GM19043 (cell line): ENCODE data around the gene TENT4A.

Experiments used
- ATAC-seq: cut with Tn5 transposase; IDR thresholded peaks from one replicate; pipeline ENCODE4 v1.9.1; 2021; ENCODE audit warnings: low read depth; ENCODE audit not compliant: unreplicated experiment

The TENT4A gene

GRCh38 chr5:6716629-6717149 is 3.5 kb downstream of the TENT4A start:
- no peak for ATAC-seq

- ATAC-seq, result no peak
These were observed 4.0 kb downstream of the TENT4A start for GRCh38 chr5:6717247-6717646.

- ATAC-seq, result no peak
These were observed 4.5 kb downstream of the TENT4A start for GRCh38 chr5:6717687-6718086.

GRCh38 chr5:6718161-6718681 is 5.0 kb downstream of the TENT4A start:
- ATAC-seq, result no peak

- no peak for ATAC-seq
These were observed 5.5 kb downstream of the TENT4A start for GRCh38 chr5:6718718-6719117.

DNA sequence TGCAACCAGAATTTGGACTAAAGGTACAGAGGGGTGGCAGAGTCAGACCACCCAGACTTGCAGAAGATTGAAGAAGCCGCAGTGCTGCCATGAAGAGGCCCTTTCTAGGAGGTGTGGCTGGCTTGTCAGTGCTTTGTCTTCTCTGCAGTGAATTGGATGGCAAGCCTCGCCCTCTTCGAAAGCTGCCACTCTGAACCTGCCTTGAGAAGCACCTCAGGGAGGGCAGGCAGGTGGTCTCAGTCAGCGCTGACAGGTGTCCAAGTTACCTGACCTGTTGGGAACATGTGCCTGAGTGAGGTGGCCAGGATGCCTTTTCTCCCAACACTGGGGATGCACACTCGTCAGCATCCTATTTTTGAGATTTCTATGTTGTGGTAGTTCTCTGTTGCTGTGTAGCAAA is 6.2 kb downstream of the TENT4A start:
- ATAC-seq, result no peak

DNA sequence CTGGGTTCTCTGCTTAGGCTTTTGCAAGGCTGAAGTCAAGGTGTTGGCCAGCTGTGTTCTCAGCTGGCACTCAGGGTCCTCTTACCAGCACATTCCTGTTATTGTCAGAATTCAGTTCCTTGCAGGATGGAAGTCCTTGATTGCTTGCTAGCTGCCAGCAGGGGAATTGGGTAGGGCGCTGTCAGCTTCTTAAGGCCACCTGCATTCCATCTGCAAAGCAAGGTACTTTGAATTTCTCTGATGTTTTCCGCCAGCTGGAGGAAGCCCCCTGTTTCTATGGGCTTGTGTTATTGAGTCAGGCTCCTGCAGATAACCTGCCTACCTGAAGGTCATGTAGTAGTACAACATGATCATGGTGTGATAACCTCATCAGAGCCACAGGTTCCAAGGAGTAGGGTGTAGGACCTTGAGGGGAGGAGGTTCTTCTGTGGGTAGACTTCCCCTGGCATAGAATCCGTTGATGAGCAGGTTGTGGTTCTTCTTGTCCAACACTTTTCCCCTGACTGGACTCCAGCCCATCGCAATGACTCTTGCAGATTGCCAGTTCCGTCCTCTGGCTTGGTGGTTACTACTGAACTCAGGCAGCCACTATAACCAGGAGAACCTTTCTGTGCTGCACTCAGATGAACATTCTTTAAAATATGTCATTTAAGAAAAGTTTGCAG is 6.8 kb downstream of the TENT4A start:
- no peak for ATAC-seq

DNA sequence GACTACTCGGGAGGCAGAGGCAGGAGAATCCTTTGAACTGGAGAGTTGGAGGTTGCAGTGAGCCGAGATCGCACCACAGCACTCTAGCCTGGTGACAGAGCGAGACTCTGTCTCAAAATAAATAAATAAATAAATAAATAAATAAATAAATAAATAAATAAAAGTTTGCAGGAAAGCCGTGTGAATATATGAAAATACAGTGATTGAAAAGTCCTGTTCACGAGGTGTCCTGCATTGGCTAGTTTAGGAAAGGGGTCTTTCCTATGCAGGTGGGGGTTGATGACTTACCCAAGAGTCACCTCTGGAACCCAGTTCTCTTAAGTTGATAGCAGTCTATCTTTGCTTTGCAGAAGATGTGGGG is 7.3 kb downstream of the TENT4A start:
- no peak for ATAC-seq

DNA sequence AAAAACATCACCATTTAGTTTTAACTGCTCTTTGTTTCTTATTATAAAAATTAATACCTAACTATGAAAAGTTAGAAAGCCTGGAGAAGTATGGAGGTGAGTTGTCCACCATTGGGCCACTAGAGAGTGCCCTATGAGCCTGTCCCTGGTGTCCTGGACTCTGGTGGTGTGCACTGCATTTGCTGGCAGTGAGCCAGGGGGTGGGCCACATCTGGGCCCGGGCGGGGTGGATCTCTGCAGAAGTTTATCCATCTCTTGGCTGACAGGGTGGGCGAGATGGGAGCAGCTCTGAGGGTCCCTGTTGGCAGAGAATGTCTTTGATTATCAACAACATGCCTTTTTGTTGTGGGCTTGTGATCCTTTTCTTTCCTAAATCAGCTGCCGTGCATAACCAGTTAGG is 8.2 kb downstream of the TENT4A start:
- ATAC-seq, result no peak

- ATAC-seq, result peak; percentile 47
These were observed 8.8 kb downstream of the TENT4A start for GRCh38 chr5:6722015-6722414.

GRCh38 chr5:6723122-6723815 is 10.0 kb downstream of the TENT4A start:
- no peak for ATAC-seq

DNA sequence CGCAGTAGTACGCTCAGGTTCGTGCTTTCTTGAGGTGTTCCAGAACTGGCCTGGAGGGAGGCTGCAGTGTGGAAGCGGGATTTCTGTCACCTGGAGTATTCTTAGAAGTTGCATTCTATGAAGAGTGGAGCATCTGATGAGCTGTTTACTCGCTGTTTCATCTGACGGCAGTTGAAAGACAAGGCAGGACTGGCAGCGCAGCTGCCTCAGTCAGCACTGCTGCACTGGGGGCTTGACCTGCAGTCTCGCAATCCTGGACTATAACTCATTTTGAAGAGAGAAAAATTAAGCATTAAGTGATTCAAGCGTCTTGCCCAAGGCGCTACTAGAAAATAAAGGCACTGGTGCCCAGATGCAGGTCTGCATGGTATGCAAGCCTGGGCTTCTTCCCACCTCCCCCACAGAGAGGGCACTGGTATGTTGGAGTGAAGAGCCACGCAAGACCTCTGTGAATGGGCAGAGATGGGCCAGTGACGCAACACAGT is 10.6 kb downstream of the TENT4A start:
- no peak for ATAC-seq

DNA sequence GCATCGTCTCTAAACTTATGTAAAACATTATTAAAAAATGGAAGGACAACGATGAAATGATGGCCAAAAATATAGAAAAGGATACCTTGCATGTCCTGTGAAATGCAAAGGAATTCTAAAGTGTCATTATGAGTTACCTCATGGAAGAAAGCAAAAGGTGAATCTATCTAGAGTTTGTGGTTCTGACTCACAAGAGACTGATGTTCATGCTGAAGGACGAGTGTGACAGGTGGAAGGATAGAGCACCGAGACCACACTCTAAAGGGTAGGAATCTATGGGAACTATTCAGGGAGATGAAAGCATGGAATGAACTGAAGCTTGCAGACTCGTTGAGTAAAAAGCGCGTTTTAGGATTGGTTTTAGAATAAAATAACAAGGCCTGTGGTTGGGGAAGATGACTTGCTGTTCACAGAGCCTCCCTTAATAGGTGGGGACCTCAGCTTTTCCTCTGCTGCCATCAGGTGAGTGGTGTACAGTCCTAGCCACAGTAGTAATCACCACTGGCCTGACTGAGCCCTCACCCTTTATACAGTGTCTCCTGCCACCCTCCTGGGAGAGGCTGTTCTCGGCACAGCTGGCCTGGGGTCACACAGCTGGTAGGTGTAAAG is 11.2 kb downstream of the TENT4A start:
- no peak for ATAC-seq

- ATAC-seq, result no peak
These were observed 12.2 kb downstream of the TENT4A start for GRCh38 chr5:6725421-6725820.

GRCh38 chr5:6726006-6726405 is 12.8 kb downstream of the TENT4A start:
- no peak for ATAC-seq

- ATAC-seq, result no peak
These were observed 14.0 kb downstream of the TENT4A start for GRCh38 chr5:6727231-6727630.

GRCh38 chr5:6728011-6728794 is 15.0 kb downstream of the TENT4A start:
- ATAC-seq, result peak; percentile 85

GRCh38 chr5:6728795-6729183 is 15.6 kb downstream of the TENT4A start:
- ATAC-seq, result no peak

- no peak for ATAC-seq
These were observed 16.4 kb downstream of the TENT4A start for GRCh38 chr5:6729386-6730310.

DNA sequence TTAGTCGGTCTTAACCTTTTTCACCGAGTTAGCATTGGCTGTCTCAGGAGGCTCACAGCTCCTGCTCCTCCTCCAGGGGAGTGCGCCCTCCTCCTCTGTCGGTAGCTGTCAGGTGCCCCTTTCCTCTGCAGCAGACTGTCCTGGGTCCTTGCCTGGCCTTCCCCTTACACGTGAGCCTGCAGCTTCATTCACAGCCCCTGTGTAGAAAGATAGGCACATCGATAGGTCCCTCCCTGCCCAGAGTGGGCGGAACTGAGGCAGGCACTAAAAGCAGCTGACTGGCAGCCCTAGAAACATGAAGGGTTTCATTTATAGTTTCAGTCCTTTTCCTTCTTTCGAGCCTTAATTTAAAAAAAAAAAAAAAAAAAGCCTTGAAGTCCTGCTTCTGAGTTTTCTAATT is 17.2 kb downstream of the TENT4A start:
- no peak for ATAC-seq
